ENCODE measurements around the gene CLP1.
"Not testable (repeated sequence)": the region's sequence is repeated elsewhere in the genome, so short reads cannot be mapped to it uniquely, and the experiment has no call there.

Gene CLP1

GRCh38 chr11:57647960-57648800 is 9.4 kb upstream of the CLP1 start:
- H3K27ac ChIP-seq: no peak overlapping the region
- TF ChIP-seq CTCF (conservative IDR thresholded peaks at IDR 0.05): no peak

- no peak for TF ChIP-seq CTCF (conservative IDR thresholded peaks at IDR 0.05)
- no peak overlapping the region for H3K27ac ChIP-seq
These were observed 8.5 kb upstream of the CLP1 start for GRCh38 chr11:57648801-57649735.

GRCh38 chr11:57649826-57650738 is 7.5 kb upstream of the CLP1 start, which contains the start of gene YPEL4:
YPEL4 (minus strand) TSS chr11:57649912; CDS start chr11:57647107, 2,805 bp downstream.
- no peak for TF ChIP-seq CTCF (conservative IDR thresholded peaks at IDR 0.05)
- H3K27ac ChIP-seq: no peak within 1 kb of the TSS

GRCh38 chr11:57650739-57651090 is 6.8 kb upstream of the CLP1 start:
- no peak for TF ChIP-seq CTCF (conservative IDR thresholded peaks at IDR 0.05)
- no peak overlapping the region for H3K27ac ChIP-seq

- TF ChIP-seq CTCF (conservative IDR thresholded peaks at IDR 0.05): no peak
- H3K27ac ChIP-seq: no peak overlapping the region
These were observed 6.2 kb upstream of the CLP1 start for GRCh38 chr11:57651408-57651807.

GRCh38 chr11:57652230-57652629 is 5.3 kb upstream of the CLP1 start:
- H3K27ac ChIP-seq: not testable (repeated sequence)

- TF ChIP-seq CTCF (conservative IDR thresholded peaks at IDR 0.05): no peak
- H3K27ac ChIP-seq: no peak overlapping the region
These were observed 4.9 kb upstream of the CLP1 start for GRCh38 chr11:57652662-57653061.
